H1 (cell line): ENCODE data around the gene PROZ. TPM values are rescaled to one million over a fixed set of nuclear protein-coding genes. Genes with fewer than 3 reads are reported as not detected.

Experiments used
- CTCF ChIA-PET: fragments of 300-600 bp; sonication (Branson Sonifier 250); formaldehyde crosslinking; loops from one replicate; lab custom pipeline; 2021; ENCODE audit not compliant: partially characterized antibody; lab: Charles Lee
- POLR2A ChIA-PET: fragments of 300-600 bp; sonication (Branson Sonifier 250); formaldehyde crosslinking; loops from one replicate; lab custom pipeline; 2021; ENCODE audit warnings: inconsistent platforms; ENCODE audit not compliant: partially characterized antibody; lab: Charles Lee
- DNase-seq, 2 experiments: peaks; one replicate each; pipeline versions ENCODE4 v3.0.0 to v3.0.0-alpha.2; 2010 to 2022; ENCODE audit warnings: low spot score in 2 of 2, low read depth in 1 of 2, mixed read lengths in 1 of 2
- FAIRE-seq: peaks from 2 replicates; lab custom pipeline; 2011; peaks lifted over from hg19 to GRCh38; lab: Jason Lieb, UNC
- H2AFZ ChIP-seq: 2 replicates; pipeline ENCODE4 v1.8.1; 2012; ENCODE audit warnings: low read length, inconsistent platforms
- H2AK5ac ChIP-seq: 2 replicates; pipeline ENCODE4 v1.6.1; 2013; ENCODE audit warnings: low read depth, low read length
- H2BK120ac ChIP-seq: replicated peaks from 2 replicates; pipeline ENCODE3; 2013; ENCODE audit warnings: low read depth, low read length, inconsistent platforms
- H2BK12ac ChIP-seq: 2 replicates; pipeline ENCODE4 v1.6.1; 2013; ENCODE audit warnings: low read depth, low read length
- H2BK15ac ChIP-seq: 2 replicates; pipeline ENCODE4 v1.6.1; 2013; ENCODE audit warnings: low read length
- H2BK20ac ChIP-seq: 2 replicates; pipeline ENCODE4 v1.6.1; 2013; ENCODE audit warnings: low read length
- H2BK5ac ChIP-seq: 2 replicates; pipeline ENCODE4 v1.6.1; 2013; ENCODE audit warnings: low read depth, low read length
- H3K14ac ChIP-seq: 2 replicates; pipeline ENCODE4 v1.6.1; 2013; ENCODE audit warnings: inconsistent platforms; ENCODE audit not compliant: insufficient read length
- H3K18ac ChIP-seq: 2 replicates; pipeline ENCODE4 v1.6.1; 2013; ENCODE audit warnings: low read length; ENCODE audit errors: extremely low read depth
- H3K23ac ChIP-seq: 2 replicates; pipeline ENCODE4 v1.6.1; 2013; ENCODE audit warnings: inconsistent platforms; ENCODE audit not compliant: insufficient read length
- H3K23me2 ChIP-seq: 2 replicates; pipeline ENCODE4 v1.6.1; 2013; ENCODE audit warnings: low read depth, low read length
- H3K27ac ChIP-seq: 2 replicates; pipeline ENCODE4 v1.6.1; 2011; ENCODE audit warnings: low read depth, low read length, inconsistent platforms
- H3K27me3 ChIP-seq, 4 experiments: replicated peaks in 1 of 4; 1 replicate in 1 of 4; 2 replicates in 3 of 4; pipeline versions ENCODE4 v1.6.1 to v1.8.1; 2011 to 2013; ENCODE audit warnings: low read length in 3 of 4, mild to moderate bottlenecking in 3 of 4, inconsistent platforms in 2 of 4, mixed read lengths in 2 of 4, moderate library complexity in 1 of 4; ENCODE audit not compliant: control insufficient read depth in 3 of 4, insufficient read depth in 3 of 4; ENCODE audit errors: extremely low read depth in 1 of 4
- H3K36me3 ChIP-seq, 4 experiments: 2 replicates each; pipeline versions ENCODE4 v1.6.1 to v1.8.1; 2011 to 2013; ENCODE audit warnings: mild to moderate bottlenecking in 4 of 4, low read length in 3 of 4, moderate library complexity in 2 of 4, control low read depth in 1 of 4, inconsistent platforms in 1 of 4; ENCODE audit not compliant: insufficient read depth in 4 of 4, control insufficient read depth in 2 of 4
- H3K4ac ChIP-seq: replicated peaks from 2 replicates; pipeline ENCODE3; 2013; ENCODE audit warnings: low read length, low read depth, mixed read lengths, inconsistent platforms; ENCODE audit not compliant: insufficient read length
- H3K4me1 ChIP-seq, 4 experiments: replicated peaks in 1 of 4; 1 replicate in 1 of 4; 2 replicates in 3 of 4; pipeline versions ENCODE4 v1.6.1 to v1.8.1; 2011 to 2013; ENCODE audit warnings: low read length in 3 of 4, inconsistent platforms in 2 of 4, mixed read lengths in 1 of 4; ENCODE audit not compliant: insufficient read depth in 4 of 4, control insufficient read depth in 3 of 4
- H3K4me2 ChIP-seq, 2 experiments: 2 replicates each; pipeline versions ENCODE4 v1.6.1 to v1.8.1; 2011 to 2013; ENCODE audit warnings: low read depth in 2 of 2, low read length in 2 of 2, control low read depth in 1 of 2, inconsistent platforms in 1 of 2, mild to moderate bottlenecking in 1 of 2; ENCODE audit not compliant: insufficient read depth in 1 of 2
- H3K4me3 ChIP-seq, 4 experiments: fragments of 200-600, 300-600 bp in 1 of 4; sonication (generic), shearing (Covaris generic), sonication (Bioruptor Twin) in 1 of 4; 2 replicates each; pipeline versions ENCODE4 v1.5.1 to v1.8.1; 2011 to 2016; ENCODE audit warnings: low read length in 4 of 4, low read depth in 3 of 4, control low read depth in 2 of 4, inconsistent platforms in 2 of 4, mild to moderate bottlenecking in 2 of 4, mixed read lengths in 1 of 4, moderate library complexity in 1 of 4; ENCODE audit not compliant: insufficient read depth in 2 of 4; ENCODE audit errors: extremely low read depth in 1 of 4
- H3K56ac ChIP-seq: replicated peaks from 2 replicates; pipeline ENCODE3; 2013; ENCODE audit warnings: low read depth, mild to moderate bottlenecking, mixed read lengths, low read length, inconsistent platforms; ENCODE audit not compliant: insufficient read length
- H3K79me1 ChIP-seq: 2 replicates; pipeline ENCODE4 v1.6.1; 2013; ENCODE audit warnings: low read depth, low read length, control low read depth
- H3K79me2 ChIP-seq, 2 experiments: 2 replicates each; pipeline versions ENCODE4 v1.6.1 to v1.8.1; 2012 to 2013; ENCODE audit warnings: low read length in 2 of 2, mild to moderate bottlenecking in 2 of 2, inconsistent platforms in 1 of 2; ENCODE audit not compliant: insufficient read depth in 2 of 2, control insufficient read depth in 1 of 2
- H3K9ac ChIP-seq, 4 experiments: replicated peaks in 1 of 4; 1 replicate in 1 of 4; 2 replicates in 3 of 4; pipeline versions ENCODE4 v1.6.1 to v1.8.1; 2011 to 2013; ENCODE audit warnings: low read depth in 3 of 4, low read length in 3 of 4, control low read depth in 2 of 4, mild to moderate bottlenecking in 2 of 4, moderate library complexity in 2 of 4, inconsistent platforms in 1 of 4; ENCODE audit errors: extremely low read depth in 1 of 4
- H3K9me3 ChIP-seq, 2 experiments: 2 replicates each; pipeline versions ENCODE4 v1.6.1 to v1.8.1; 2012 to 2013; ENCODE audit warnings: mild to moderate bottlenecking in 2 of 2, moderate library complexity in 2 of 2, control low read depth in 1 of 2, inconsistent platforms in 1 of 2, low read depth in 1 of 2, low read length in 1 of 2, mixed read lengths in 1 of 2; ENCODE audit not compliant: insufficient read depth in 2 of 2
- H4K20me1 ChIP-seq, 2 experiments: replicated peaks in 1 of 2; 2 replicates each; pipeline versions ENCODE3 to v1.8.1; 2011 to 2013; ENCODE audit warnings: inconsistent platforms in 2 of 2, low read length in 2 of 2, mild to moderate bottlenecking in 1 of 2; ENCODE audit not compliant: insufficient read depth in 2 of 2, control insufficient read depth in 1 of 2
- H4K5ac ChIP-seq: 2 replicates; pipeline ENCODE4 v1.6.1; 2013; ENCODE audit warnings: low read length, low read depth, mixed read lengths, inconsistent platforms; ENCODE audit not compliant: insufficient read length
- H4K8ac ChIP-seq: 2 replicates; pipeline ENCODE4 v1.8.0; 2013; ENCODE audit warnings: mild to moderate bottlenecking, moderate library complexity, low read length, inconsistent platforms; ENCODE audit not compliant: insufficient read depth; ENCODE audit errors: extremely low read depth
- H4K91ac ChIP-seq: replicated peaks from 2 replicates; pipeline ENCODE3; 2013; ENCODE audit warnings: low read length, mixed read lengths, inconsistent platforms; ENCODE audit not compliant: insufficient read length
- CHD1 ChIP-seq: IDR thresholded peaks from 2 replicates; pipeline ENCODE4 v1.6.1; 2012; ENCODE audit warnings: low read depth, low read length, improper control_type of control experiment
- EGR1 ChIP-seq: IDR thresholded peaks from 2 replicates; pipeline ENCODE4 v1.6.1; 2011; ENCODE audit warnings: low read depth, low read length, borderline replicate concordance
- HDAC2 ChIP-seq, 2 experiments: fragments of 300-600 bp in 1 of 2; sonication (generic) in 1 of 2; IDR thresholded peaks; 2 replicates each; pipeline ENCODE4 v1.6.1; 2011 to 2012; ENCODE audit warnings: low read depth in 2 of 2, low read length in 2 of 2, mild to moderate bottlenecking in 2 of 2, moderate library complexity in 2 of 2, borderline replicate concordance in 1 of 2, inconsistent platforms in 1 of 2
- JUN ChIP-seq: IDR thresholded peaks from 2 replicates; pipeline ENCODE4 v1.6.1; 2011; ENCODE audit warnings: low read depth, mild to moderate bottlenecking, improper control_type of control experiment, low read length
- JUND ChIP-seq: IDR thresholded peaks from 2 replicates; pipeline ENCODE4 v1.6.1; 2011; ENCODE audit warnings: mild to moderate bottlenecking, improper control_type of control experiment, low read length
- RNF2 ChIP-seq: fragments of 200-900, 300-1000 bp; sonication (generic); IDR thresholded peaks from 2 replicates; pipeline ENCODE4 v1.7.1; 2016; ENCODE audit warnings: borderline replicate concordance, low read depth, mild to moderate bottlenecking, antibody characterized with exemption, low read length; ENCODE audit not compliant: poor library complexity, severe bottlenecking; ENCODE audit errors: missing control alignments
- SIRT6 ChIP-seq: IDR thresholded peaks from one replicate; pipeline ENCODE4 v1.7.1; 2012; ENCODE audit warnings: low read length, inconsistent platforms
- SRF ChIP-seq: IDR thresholded peaks from 2 replicates; pipeline ENCODE4 v1.6.1; 2011; ENCODE audit warnings: mild to moderate bottlenecking, low read depth, low read length, moderate library complexity
- WGBS, 2 experiments: shearing (Covaris generic) in 1 of 2; methylation state at CpG; one replicate each; pipeline versions ENCODE4 v1.1.6 to v1.1.7; 2013 to 2015; ENCODE audit warnings: low lambda C conversion rate in 2 of 2, mixed read lengths in 2 of 2, inconsistent platforms in 1 of 2, low coverage in 1 of 2, missing lambda C conversion rate in 1 of 2; ENCODE audit not compliant: insufficient replicate concordance in 2 of 2, insufficient coverage in 1 of 2, insufficient read length in 1 of 2; ENCODE audit errors: extremely low coverage in 1 of 2, missing lambda C conversion rate in 1 of 2; 5-methylcytosine and 5-hydroxymethylcytosine counted together
- polyA plus RNA-seq, 7 experiments: library from polyadenylated mRNA; depleted of rRNA in 3 of 7; stranded (reverse) in 5 of 7; unstranded in 2 of 7; fragments of >200 nt in 5 of 7; fragments of 200-250 nt in 2 of 7; gene quantifications; 1 replicate in 5 of 7; 2 replicates in 1 of 7; 4 replicates in 1 of 7; pipeline versions ENCODE4 v1.2.1 to v1.2.3, GENCODE V29; 2011 to 2013; ENCODE audit warnings: missing spikeins in 2 of 7, mixed read lengths in 2 of 7
- total RNA-seq: library from RNA; stranded (reverse); fragmentation: NEBNext Ultra II Directional; extraction: Animal tissue kit (Norgen Biotek cat#: 25700); gene quantifications from 2 replicates; pipeline ENCODE4 v1.2.1, GENCODE V29; 2021
- TF ChIP-seq, protein P1 (sequence below): IDR thresholded peaks from 2 replicates; pipeline ENCODE4 v1.6.1; 2012; ENCODE audit warnings: low read length, inconsistent platforms

PROZ gene
- total and polyA plus RNA-seq, 2 of the 8 experiments (the other 6 are each of a cell fraction or from before 2014, with no cell fraction given): not detected

DNA sequence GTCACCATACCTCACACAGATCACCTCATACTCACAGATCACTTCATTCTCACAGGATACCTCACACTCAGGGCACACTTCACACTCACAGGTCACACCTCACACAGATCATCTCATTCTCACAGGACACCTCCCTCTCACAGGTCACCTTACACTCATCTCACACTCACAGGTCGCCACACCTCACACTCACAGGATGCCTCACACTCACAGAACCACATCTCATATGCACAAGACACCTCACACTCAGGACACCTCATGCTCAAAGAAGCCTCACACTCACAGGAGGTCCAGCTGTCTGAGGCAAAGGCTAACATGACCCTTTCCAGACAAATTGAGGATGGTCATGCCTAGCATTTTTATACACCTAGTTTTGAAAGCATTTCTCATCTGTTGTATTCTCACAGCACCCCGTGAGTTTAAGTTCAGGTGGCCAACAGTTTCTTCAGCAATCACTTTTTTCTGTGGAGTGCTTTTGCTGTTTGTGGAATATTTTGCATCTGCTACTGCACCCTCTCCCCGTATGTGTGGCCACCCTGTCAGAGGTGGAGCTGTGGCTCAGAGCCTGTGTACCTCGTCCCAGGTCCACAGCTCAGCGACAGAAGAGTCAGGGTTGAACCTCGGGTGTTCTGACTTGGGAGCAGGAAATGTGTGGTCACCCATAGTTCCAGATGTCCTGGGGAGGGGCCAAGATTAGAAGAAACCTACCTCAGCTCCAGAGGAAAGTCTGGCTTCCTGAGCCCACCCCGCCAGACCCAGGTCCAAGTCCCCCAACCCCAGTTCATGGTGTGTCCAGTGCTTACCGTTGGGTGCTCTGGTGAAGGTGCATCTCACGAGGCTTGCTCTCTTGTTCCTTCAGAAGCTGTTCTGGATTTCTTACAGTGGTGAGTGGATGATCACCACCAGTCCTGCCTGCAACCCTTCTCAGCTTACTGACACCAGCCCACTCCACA, 45.3 kb upstream of the PROZ start:
- ChIA-PET POLR2A (no interaction called here), CTCF (interaction anchor here (1.1 to 2.1 kb wide), 5 partner anchors 11 to 83 kb away, joined by 4 to 13 read pairs (median 5); no protein-coding TSS in a partner anchor)
- Histone ChIP-seq H3K27me3 (peaks cover 21 to 24% (median 23%) of the 10 kb centered on the region in 4 experiments; a peak in 6 of 7 replicates), H4K91ac (no peak overlapping the region), H2BK120ac (no peak overlapping the region), H4K5ac (no peak overlapping the region), H3K4me2 (no peak overlapping the region), H3K4me1 (peaks cover 0 to 3% (median 0%) of the 10 kb centered on the region in 4 experiments; a peak in 2 of 7 replicates), H3K18ac (no peak overlapping the region), H3K4ac (no peak overlapping the region), H2BK5ac (no peak overlapping the region), H3K79me1 (no peaks in the 10 kb centered on the region), H4K20me1 (no peaks in the 10 kb centered on the region), H2BK15ac (no peak overlapping the region), H3K14ac (no peak overlapping the region), H3K56ac (no peak overlapping the region), H3K9ac (no peak overlapping the region), H4K8ac (no peak overlapping the region), H3K23ac (no peak overlapping the region), H3K9me3 (peaks cover 4 to 6% of the 10 kb centered on the region in 2 experiments; a peak in 2 of 4 replicates), H2AK5ac (peak overlapping the region; percentile 65; the same call in 1 of the 2 replicates), H2BK12ac (no peak overlapping the region), H2BK20ac (no peak overlapping the region), H2AFZ (no peak overlapping the region), H3K4me3 (no peak overlapping the region), H3K27ac (no peak overlapping the region), H3K23me2 (peaks cover 12% of the 10 kb centered on the region; the same call in 1 of the 2 replicates), H3K79me2 (no peaks in the 10 kb centered on the region), H3K36me3 (peaks cover 0 to 5% (median 0%) of the 10 kb centered on the region in 4 experiments; a peak in 1 of 8 replicates)
- 88% methylated on average over 9 of the region's 9 CpGs; no CpG with 5 or more reads in 1 of the 2 experiments for WGBS, 2 experiments
- DNase-seq (peak in 1 of 2 experiments; percentile 38), FAIRE-seq (peak; percentile 87)
- TF ChIP-seq RNF2 (no peak), EGR1 (no peak), HDAC2 (IDR thresholded peaks at IDR 0.05; ENCODE audit: borderline replicate concordance in 1 of 2, low read depth in 2 of 2, low read length in 2 of 2) (no peak), CHD1 (no peak), SRF (no peak), SIRT6 (no peak), JUN (no peak), JUND (no peak)
- TF ChIP-seq, protein P1, sequence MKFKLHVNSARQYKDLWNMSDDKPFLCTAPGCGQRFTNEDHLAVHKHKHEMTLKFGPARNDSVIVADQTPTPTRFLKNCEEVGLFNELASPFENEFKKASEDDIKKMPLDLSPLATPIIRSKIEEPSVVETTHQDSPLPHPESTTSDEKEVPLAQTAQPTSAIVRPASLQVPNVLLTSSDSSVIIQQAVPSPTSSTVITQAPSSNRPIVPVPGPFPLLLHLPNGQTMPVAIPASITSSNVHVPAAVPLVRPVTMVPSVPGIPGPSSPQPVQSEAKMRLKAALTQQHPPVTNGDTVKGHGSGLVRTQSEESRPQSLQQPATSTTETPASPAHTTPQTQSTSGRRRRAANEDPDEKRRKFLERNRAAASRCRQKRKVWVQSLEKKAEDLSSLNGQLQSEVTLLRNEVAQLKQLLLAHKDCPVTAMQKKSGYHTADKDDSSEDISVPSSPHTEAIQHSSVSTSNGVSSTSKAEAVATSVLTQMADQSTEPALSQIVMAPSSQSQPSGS: no peak
